Mesendoderm (in vitro differentiated cells): Measurements from ENCODE around the gene EPHA2.

Source experiments
- DNase-seq: peaks from one replicate; pipeline ENCODE4 v3.0.0; 2013
- H2AK5ac ChIP-seq: 2 replicates; pipeline ENCODE4 v1.6.1; 2013; ENCODE audit warnings: low read length, inconsistent platforms
- H2BK120ac ChIP-seq: 2 replicates; pipeline ENCODE4 v1.6.1; 2013; ENCODE audit warnings: low read depth, mild to moderate bottlenecking, low read length, moderate library complexity, mixed read lengths
- H2BK15ac ChIP-seq: replicated peaks from 2 replicates; pipeline ENCODE4 v1.6.1; 2013; ENCODE audit warnings: low read depth, mild to moderate bottlenecking, moderate library complexity
- H2BK5ac ChIP-seq: 2 replicates; pipeline ENCODE4 v1.6.1; 2013; ENCODE audit warnings: low read length, inconsistent platforms
- H3K18ac ChIP-seq: 2 replicates; pipeline ENCODE4 v1.6.1; 2013; ENCODE audit warnings: mild to moderate bottlenecking, low read length, mixed read lengths
- H3K23ac ChIP-seq: one replicate; pipeline ENCODE4 v1.6.1; 2013; ENCODE audit warnings: low read length
- H3K27ac ChIP-seq: 2 replicates; pipeline ENCODE4 v1.5.1; 2013; ENCODE audit warnings: low read depth, mild to moderate bottlenecking, inconsistent platforms, low read length, moderate library complexity
- H3K27me3 ChIP-seq: 2 replicates; pipeline ENCODE4 v1.6.1; 2013; ENCODE audit warnings: low read length, control low read depth, mild to moderate bottlenecking, inconsistent platforms; ENCODE audit not compliant: insufficient read depth, poor library complexity
- H3K36me3 ChIP-seq: 2 replicates; pipeline ENCODE4 v1.6.1; 2013; ENCODE audit warnings: low read length, inconsistent platforms; ENCODE audit not compliant: control insufficient read depth, insufficient read depth
- H3K4ac ChIP-seq: one replicate; pipeline ENCODE4 v1.6.1; 2013; ENCODE audit warnings: low read depth, mild to moderate bottlenecking, low read length, moderate library complexity
- H3K4me1 ChIP-seq: 2 replicates; pipeline ENCODE4 v1.6.1; 2013; ENCODE audit warnings: low read depth, low read length, inconsistent platforms; ENCODE audit not compliant: control insufficient read depth
- H3K4me2 ChIP-seq: 2 replicates; pipeline ENCODE4 v1.6.1; 2013; ENCODE audit warnings: low read length
- H3K4me3 ChIP-seq: 2 replicates; pipeline ENCODE4 v1.5.1; 2013; ENCODE audit warnings: mild to moderate bottlenecking, low read length
- H3K56ac ChIP-seq: one replicate; pipeline ENCODE4 v1.6.1; 2013; ENCODE audit warnings: low read length
- H3K79me1 ChIP-seq: 2 replicates; pipeline ENCODE4 v1.6.1; 2013; ENCODE audit warnings: low read length, inconsistent platforms
- H3K79me2 ChIP-seq: 2 replicates; pipeline ENCODE4 v1.6.1; 2013; ENCODE audit warnings: mild to moderate bottlenecking, low read length; ENCODE audit not compliant: control insufficient read depth, insufficient read depth
- H3K9ac ChIP-seq: 2 replicates; pipeline ENCODE4 v1.6.1; 2013; ENCODE audit warnings: low read length, inconsistent platforms
- H4K5ac ChIP-seq: one replicate; pipeline ENCODE4 v1.6.1; 2013; ENCODE audit warnings: low read length
- H4K8ac ChIP-seq: one replicate; pipeline ENCODE4 v1.6.1; 2013; ENCODE audit warnings: low read depth, mild to moderate bottlenecking, control low read depth, low read length, moderate library complexity
- WGBS: extraction: QIAGEN DNeasy Blood & Tissue Kit; methylation state at CpG from one replicate; pipeline ENCODE4 v1.1.7; 2013; ENCODE audit warnings: low lambda C conversion rate, missing lambda C conversion rate; ENCODE audit not compliant: insufficient coverage; ENCODE audit errors: extremely low coverage; 5-methylcytosine and 5-hydroxymethylcytosine counted together

Gene EPHA2

DNA sequence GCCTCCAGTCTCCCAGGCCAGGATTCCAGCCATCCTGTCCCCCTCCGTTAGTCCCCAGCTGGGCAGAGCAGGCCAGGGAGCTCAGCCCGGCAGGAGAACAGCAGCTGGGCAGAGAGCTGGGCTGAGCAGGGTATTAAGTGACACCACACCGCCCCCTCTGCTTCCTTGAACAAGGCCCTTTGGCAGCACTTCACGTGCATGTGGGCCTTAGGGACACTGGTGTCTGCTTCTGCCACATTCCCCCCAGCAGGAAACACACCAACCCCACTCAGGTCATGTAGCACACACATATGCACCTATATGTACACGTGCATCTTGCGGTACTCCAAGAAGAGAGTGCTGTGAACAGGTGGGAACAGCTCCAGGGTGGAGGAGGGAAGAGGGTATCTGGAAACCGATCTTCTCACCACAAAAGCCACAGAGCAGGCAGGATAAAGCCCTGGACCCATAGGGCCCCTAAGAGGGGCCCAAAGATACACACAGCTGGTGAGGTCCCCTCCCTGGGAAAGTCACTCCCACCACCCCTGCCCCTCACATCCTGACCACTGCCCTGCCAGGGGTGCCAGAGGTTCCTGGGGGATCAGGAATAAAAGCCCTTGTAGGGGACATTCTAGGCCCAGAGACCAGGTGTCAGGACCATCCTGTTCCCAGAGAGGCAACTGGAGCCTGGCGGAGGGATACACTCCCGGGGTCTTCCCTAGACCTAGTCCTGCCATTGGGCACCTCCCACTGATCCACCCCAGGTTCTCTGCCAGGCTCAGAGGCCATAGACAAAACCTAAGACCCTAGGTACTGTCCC, 4.5 kb downstream of the EPHA2 start:
- Histone ChIP-seq H3K9ac (peak overlapping the region; percentile 62), H2BK5ac (peak overlapping the region; percentile 6), H3K79me2 (peaks cover 97% of the 10 kb centered on the region), H3K36me3 (peaks cover 20% of the 10 kb centered on the region), H3K4me2 (peak overlapping the region; percentile 3), H2BK15ac (no peak overlapping the region), H2AK5ac (peak overlapping the region; percentile 21), H3K4me1 (peaks cover 29% of the 10 kb centered on the region), H2BK120ac (no peak overlapping the region), H3K79me1 (peaks cover 9% of the 10 kb centered on the region), H3K4ac (no peak overlapping the region), H4K5ac (no peak overlapping the region), H3K56ac (peak overlapping the region; percentile 97), H3K23ac (no peak overlapping the region), H3K27ac (peak overlapping the region; percentile 72), H3K18ac (peak overlapping the region; percentile 77), H3K27me3 (no peaks in the 10 kb centered on the region), H3K4me3 (no peak overlapping the region), H4K8ac (no peak overlapping the region)
- no CpG with 5 or more reads among the region's 9 CpGs for WGBS
- no peak for DNase-seq

DNA sequence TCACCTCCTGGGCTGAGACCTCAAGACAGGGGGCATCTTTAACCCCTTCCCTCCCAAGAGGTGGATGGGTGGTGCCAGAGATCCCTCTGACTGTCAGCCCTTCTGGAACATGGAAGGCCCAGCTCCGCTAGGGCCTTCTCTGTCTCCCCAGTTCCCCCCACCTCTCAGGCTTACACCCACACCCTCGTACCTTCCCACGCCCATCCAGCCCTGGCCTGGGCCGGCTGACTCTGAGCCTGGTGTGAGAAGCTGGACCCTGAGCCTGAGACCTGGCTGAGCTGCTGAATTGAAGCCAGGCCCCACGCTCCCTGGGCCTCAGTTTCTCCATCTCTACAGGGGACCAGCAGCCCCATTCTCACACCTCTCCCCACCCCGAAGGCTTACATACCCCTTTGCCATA, 5.4 kb downstream of the EPHA2 start:
- Histone ChIP-seq H2BK120ac (no peak overlapping the region), H3K27ac (peak overlapping the region; percentile 72), H3K36me3 (peaks cover 20% of the 10 kb centered on the region), H2BK15ac (no peak overlapping the region), H3K56ac (peak overlapping the region; percentile 97), H3K9ac (peak overlapping the region; percentile 12), H2AK5ac (no peak overlapping the region), H3K79me2 (peaks cover 99% of the 10 kb centered on the region), H2BK5ac (peak overlapping the region; percentile 23), H3K4ac (no peak overlapping the region), H3K4me2 (no peak overlapping the region), H3K79me1 (peaks cover 9% of the 10 kb centered on the region), H3K27me3 (no peaks in the 10 kb centered on the region), H4K8ac (no peak overlapping the region), H3K18ac (no peak overlapping the region), H3K23ac (no peak overlapping the region), H3K4me1 (peaks cover 31% of the 10 kb centered on the region), H4K5ac (no peak overlapping the region), H3K4me3 (no peak overlapping the region)
- no CpG with 5 or more reads among the region's 6 CpGs for WGBS
- no peak for DNase-seq

DNA sequence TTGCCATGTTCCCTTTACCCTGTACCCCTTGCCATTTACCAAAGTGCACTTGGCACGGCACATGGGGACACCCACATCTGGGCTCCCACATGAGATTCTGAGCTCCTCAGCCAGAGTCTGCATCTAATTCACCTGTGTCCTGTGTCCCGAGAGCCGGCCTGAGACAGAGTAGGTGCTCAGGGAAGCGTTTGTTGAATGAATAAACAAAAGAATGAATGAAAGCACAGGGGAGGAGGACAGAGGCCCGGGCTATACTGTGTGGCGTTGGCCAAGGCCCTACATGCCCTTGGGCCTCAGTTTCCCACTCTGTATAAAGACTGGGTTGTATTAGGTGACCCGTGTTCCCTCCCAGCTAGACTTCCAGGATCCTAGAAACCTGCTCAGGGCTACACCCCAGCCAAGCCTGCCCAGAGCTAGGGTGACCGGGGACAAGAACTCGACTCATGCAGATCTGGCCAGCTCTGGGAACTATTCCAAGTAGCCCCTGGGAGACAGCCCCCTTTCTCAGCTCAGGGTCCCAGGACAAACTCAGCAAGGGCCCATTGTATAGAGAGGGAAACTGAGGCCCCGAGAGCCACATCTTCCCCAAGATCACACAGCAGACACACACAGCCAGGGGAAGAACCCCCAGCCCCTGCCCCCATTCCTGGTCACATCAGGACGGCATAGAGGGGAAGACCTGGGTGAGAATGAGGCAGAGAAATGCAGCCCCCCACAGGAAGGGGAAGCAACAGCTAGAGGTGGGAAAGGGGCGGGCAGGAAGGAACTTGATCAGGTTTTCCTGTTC, 6.0 kb downstream of the EPHA2 start:
- H3K36me3 ChIP-seq, result peaks cover 22% of the 10 kb centered on the region
- peaks cover 35% of the 10 kb centered on the region for H3K4me1 ChIP-seq
- peak overlapping the region; percentile 72 for H3K27ac ChIP-seq

DNA sequence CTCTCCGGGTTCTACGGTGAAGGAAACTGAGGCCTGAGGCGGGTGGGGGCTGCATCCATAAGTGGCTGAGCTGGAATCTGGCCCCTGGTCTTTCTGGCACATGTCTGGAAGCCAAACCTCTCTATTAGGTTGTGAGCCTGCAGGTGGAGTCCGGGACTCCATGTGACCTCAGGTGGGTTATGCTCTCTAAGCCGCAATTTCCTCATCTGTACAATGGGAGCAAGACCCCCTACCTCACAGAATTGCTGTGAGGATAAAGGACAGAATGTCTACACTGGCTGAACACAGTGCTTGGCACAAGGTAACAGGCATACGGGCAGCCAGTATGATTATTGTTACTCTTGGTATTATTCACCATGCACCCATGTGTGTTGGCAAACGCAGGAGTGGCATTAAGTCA, 6.7 kb downstream of the EPHA2 start:
- H3K4me3 ChIP-seq, result no peak overlapping the region
- no peak overlapping the region for H2BK120ac ChIP-seq
- H3K4me1 ChIP-seq, result peaks cover 42% of the 10 kb centered on the region
- H3K79me2 ChIP-seq, result peaks cover 99% of the 10 kb centered on the region
- no peak overlapping the region for H3K23ac ChIP-seq
- H3K27ac ChIP-seq, result no peak overlapping the region
- H2AK5ac ChIP-seq, result no peak overlapping the region
- no peak overlapping the region for H2BK15ac ChIP-seq
- peaks cover 28% of the 10 kb centered on the region for H3K36me3 ChIP-seq
- peaks cover 15% of the 10 kb centered on the region for H3K79me1 ChIP-seq
- DNase-seq, result no peak
- H3K56ac ChIP-seq, result no peak overlapping the region
- no peak overlapping the region for H3K9ac ChIP-seq
- no peak overlapping the region for H4K8ac ChIP-seq
- no CpG with 5 or more reads among the region's 7 CpGs for WGBS
- H2BK5ac ChIP-seq, result no peak overlapping the region
- H3K4me2 ChIP-seq, result no peak overlapping the region
- H4K5ac ChIP-seq, result no peak overlapping the region
- H3K18ac ChIP-seq, result no peak overlapping the region
- no peak overlapping the region for H3K4ac ChIP-seq
- no peaks in the 10 kb centered on the region for H3K27me3 ChIP-seq

More for the DNA sequence above, 6.0 kb downstream of the EPHA2 start:
- no peak for DNase-seq
- H3K18ac ChIP-seq, result no peak overlapping the region
- peaks cover 9% of the 10 kb centered on the region for H3K79me1 ChIP-seq
- H4K5ac ChIP-seq, result no peak overlapping the region
- no CpG with 5 or more reads among the region's 12 CpGs for WGBS
- peaks cover 99% of the 10 kb centered on the region for H3K79me2 ChIP-seq
- no peak overlapping the region for H3K4me2 ChIP-seq
- H3K23ac ChIP-seq, result no peak overlapping the region
- H3K4ac ChIP-seq, result no peak overlapping the region
- H3K27me3 ChIP-seq, result no peaks in the 10 kb centered on the region
- no peak overlapping the region for H2AK5ac ChIP-seq
- H2BK15ac ChIP-seq, result no peak overlapping the region
- peak overlapping the region; percentile 29 for H3K56ac ChIP-seq
- H3K9ac ChIP-seq, result no peak overlapping the region
- no peak overlapping the region for H4K8ac ChIP-seq
- no peak overlapping the region for H2BK120ac ChIP-seq
- H2BK5ac ChIP-seq, result no peak overlapping the region
- H3K4me3 ChIP-seq, result no peak overlapping the region

DNA sequence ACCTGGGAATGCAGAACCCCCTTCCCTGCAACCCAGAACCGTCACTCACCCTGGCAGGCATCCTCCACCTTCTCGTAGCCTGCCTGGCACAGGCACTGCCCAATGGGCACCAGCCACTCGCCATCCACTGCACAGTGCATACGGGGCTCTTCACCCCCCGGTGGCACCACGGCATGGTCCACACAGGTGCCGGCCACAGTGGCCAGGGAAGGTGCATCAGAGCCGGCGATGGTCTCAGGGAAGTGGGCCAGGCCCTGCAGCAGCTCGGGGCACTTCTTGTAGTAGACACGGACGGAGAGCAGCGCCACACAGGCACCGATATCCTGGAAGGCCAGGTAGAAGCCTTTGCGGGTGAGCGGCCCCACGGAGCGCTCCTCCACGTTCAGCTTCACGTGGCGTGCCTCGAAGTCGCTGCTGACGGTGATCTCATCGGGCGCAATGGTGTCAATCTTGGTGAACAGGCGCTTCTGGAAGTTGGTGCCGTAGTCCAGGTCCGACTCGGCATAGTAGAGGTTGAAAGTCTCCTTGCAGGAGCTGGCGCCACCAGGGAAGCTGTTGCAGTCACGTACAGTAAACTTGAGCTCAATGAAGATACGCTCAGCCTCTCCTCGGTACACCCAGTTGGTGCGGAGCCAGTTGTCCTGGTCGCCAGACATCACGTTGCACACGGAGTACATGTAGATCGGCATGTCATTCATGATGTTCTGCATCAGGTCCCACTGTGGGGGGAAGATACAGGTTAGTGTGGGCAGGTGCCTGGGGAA, 7.4 kb downstream of the EPHA2 start:
- Histone ChIP-seq H3K18ac (no peak overlapping the region), H4K5ac (no peak overlapping the region), H2BK5ac (no peak overlapping the region), H3K9ac (no peak overlapping the region), H3K4me2 (no peak overlapping the region), H3K4me1 (peaks cover 44% of the 10 kb centered on the region), H4K8ac (no peak overlapping the region), H3K4ac (no peak overlapping the region), H3K36me3 (peaks cover 28% of the 10 kb centered on the region), H3K23ac (no peak overlapping the region), H2BK15ac (no peak overlapping the region), H2BK120ac (no peak overlapping the region), H3K27ac (peak overlapping the region; percentile 23), H3K4me3 (no peak overlapping the region), H3K79me1 (peaks cover 15% of the 10 kb centered on the region), H3K27me3 (no peaks in the 10 kb centered on the region), H2AK5ac (no peak overlapping the region), H3K56ac (no peak overlapping the region), H3K79me2 (peaks cover 99% of the 10 kb centered on the region)
- no peak for DNase-seq
- no CpG with 5 or more reads among the region's 39 CpGs for WGBS
